Stimulated activated naive CD4-positive, alpha-beta T cell treated with Interleukin-2 at 50 U/mL for 16 hours (primary cell): ENCODE measurements around the gene MBOAT2.

ENCODE experiments used
- DNase-seq: peaks from one replicate; lab custom pipeline; 2025; lab: John Stamatoyannopoulos, UW

MBOAT2 gene

GRCh38 chr2:9018109-9018508, 14.6 kb upstream of the MBOAT2 start:
- no peak for DNase-seq

- DNase-seq, result no peak
Measured at GRCh38 chr2:9017411-9017810, 13.9 kb upstream of the MBOAT2 start.

- DNase-seq, result no peak
Measured at GRCh38 chr2:9015998-9016397, 12.5 kb upstream of the MBOAT2 start.

- no peak for DNase-seq
Measured at GRCh38 chr2:9013403-9013802, 9.9 kb upstream of the MBOAT2 start.

- no peak for DNase-seq
Measured at GRCh38 chr2:9010866-9011265, 7.4 kb upstream of the MBOAT2 start.

- no peak for DNase-seq
Measured at GRCh38 chr2:9008951-9009664, 5.6 kb upstream of the MBOAT2 start.

GRCh38 chr2:9006368-9006767, 2.9 kb upstream of the MBOAT2 start:
- DNase-seq, result no peak

- no peak for DNase-seq
Measured at GRCh38 chr2:9004338-9005204, 1.1 kb upstream of the MBOAT2 start.

- no peak for DNase-seq
Measured at GRCh38 chr2:9003366-9003615, 193 bp downstream of the MBOAT2 start.

- no peak for DNase-seq
Measured at GRCh38 chr2:9002637-9003365, 683 bp downstream of the MBOAT2 start.

GRCh38 chr2:9002313-9002636, 1.2 kb downstream of the MBOAT2 start:
- no peak for DNase-seq

GRCh38 chr2:9001778-9002177, 1.7 kb downstream of the MBOAT2 start:
- DNase-seq, result no peak

- no peak for DNase-seq
Measured at GRCh38 chr2:9001229-9001628, 2.3 kb downstream of the MBOAT2 start.

- DNase-seq, result no peak
Measured at GRCh38 chr2:9000442-9000841, 3.0 kb downstream of the MBOAT2 start.

GRCh38 chr2:8999797-9000196, 3.7 kb downstream of the MBOAT2 start:
- DNase-seq, result no peak

- DNase-seq, result no peak
Measured at GRCh38 chr2:8999102-8999446, 4.4 kb downstream of the MBOAT2 start.

- no peak for DNase-seq
Measured at GRCh38 chr2:8998418-8999101, 4.9 kb downstream of the MBOAT2 start.

GRCh38 chr2:8997631-8998030, 5.9 kb downstream of the MBOAT2 start:
- DNase-seq, result no peak

GRCh38 chr2:8997108-8997507, 6.4 kb downstream of the MBOAT2 start:
- no peak for DNase-seq

GRCh38 chr2:8996006-8996405, 7.5 kb downstream of the MBOAT2 start:
- DNase-seq, result no peak

- no peak for DNase-seq
Measured at GRCh38 chr2:8994386-8994785, 9.1 kb downstream of the MBOAT2 start.

- DNase-seq, result no peak
Measured at GRCh38 chr2:8993902-8994278, 9.6 kb downstream of the MBOAT2 start.
